ENCODE measurements around the gene TSHZ2. TPM values are rescaled to one million over a fixed set of nuclear protein-coding genes. Genes with fewer than 3 reads are reported as not detected.
A peak's percentile ranks its signal among the peaks of the same experiment; 100 is the strongest.

TSHZ2 gene
- total RNA-seq, 3 donors from 2014 or later: 31.7 to 106 (median 59.6) TPM

DNA sequence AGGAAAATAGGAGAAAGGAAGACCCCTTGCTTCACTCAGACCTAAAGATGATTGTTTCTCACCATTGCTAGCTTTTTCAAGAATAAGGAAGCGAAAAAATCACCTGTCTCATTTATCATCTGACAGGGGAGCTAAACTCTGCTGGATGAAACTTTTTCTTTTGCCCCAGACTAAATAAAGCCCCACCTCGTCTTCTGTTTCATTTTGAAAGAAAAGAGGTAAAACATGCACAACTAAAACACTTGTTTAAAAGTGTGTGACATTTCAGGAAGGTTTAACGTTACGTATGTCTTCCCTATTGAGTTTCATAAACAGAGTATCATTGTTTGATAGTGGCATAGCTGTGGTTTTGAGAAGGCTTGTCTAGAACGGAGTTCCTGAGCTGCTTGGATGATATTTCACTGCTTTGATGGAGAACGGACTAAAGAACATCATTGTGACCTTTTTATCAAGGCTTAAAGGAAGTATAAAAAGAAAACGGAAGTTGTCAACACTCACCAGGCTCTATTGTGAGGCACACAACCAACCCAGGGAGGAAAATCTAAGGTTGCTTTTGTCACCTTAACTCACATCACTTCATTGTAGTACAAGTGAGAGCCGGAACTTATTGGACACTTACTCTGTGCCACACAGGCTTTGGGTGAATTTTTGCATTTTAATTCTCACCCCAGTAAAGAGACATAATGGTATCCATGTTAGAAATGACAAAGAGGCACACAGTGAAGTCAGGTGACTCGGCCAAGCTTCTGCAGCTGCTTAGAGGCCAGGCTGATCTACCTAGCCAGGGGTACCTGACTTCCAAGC, 29.5 kb downstream of the TSHZ2 start:
- no peaks in the 10 kb centered on the region for H3K27me3 ChIP-seq
- peaks cover 0 to 18% of the 10 kb centered on the region in 2 donors for H3K4me1 ChIP-seq
- intact Hi-C loops (cut with DNase I; ENCODE audit: low total_unique reads): no loop called here
- TF ChIP-seq POLR2AphosphoS5 (IDR thresholded peaks at IDR 0.05): peak in 1 of 3 donors; percentile 31
- TF ChIP-seq, protein P1, sequence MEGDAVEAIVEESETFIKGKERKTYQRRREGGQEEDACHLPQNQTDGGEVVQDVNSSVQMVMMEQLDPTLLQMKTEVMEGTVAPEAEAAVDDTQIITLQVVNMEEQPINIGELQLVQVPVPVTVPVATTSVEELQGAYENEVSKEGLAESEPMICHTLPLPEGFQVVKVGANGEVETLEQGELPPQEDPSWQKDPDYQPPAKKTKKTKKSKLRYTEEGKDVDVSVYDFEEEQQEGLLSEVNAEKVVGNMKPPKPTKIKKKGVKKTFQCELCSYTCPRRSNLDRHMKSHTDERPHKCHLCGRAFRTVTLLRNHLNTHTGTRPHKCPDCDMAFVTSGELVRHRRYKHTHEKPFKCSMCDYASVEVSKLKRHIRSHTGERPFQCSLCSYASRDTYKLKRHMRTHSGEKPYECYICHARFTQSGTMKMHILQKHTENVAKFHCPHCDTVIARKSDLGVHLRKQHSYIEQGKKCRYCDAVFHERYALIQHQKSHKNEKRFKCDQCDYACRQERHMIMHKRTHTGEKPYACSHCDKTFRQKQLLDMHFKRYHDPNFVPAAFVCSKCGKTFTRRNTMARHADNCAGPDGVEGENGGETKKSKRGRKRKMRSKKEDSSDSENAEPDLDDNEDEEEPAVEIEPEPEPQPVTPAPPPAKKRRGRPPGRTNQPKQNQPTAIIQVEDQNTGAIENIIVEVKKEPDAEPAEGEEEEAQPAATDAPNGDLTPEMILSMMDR (IDR thresholded peaks at IDR 0.05): no peak
- no peak for TF ChIP-seq POLR2A (IDR thresholded peaks at IDR 0.05)
- H3K27ac ChIP-seq: peak overlapping the region; percentile 90 to 93
- H3K36me3 ChIP-seq: no peaks in the 10 kb centered on the region
- no peak for DNase-seq (ENCODE audit: low spot score in 2 of 2)
- H3K4me3 ChIP-seq: peak overlapping the region in 2 of 3 donors; percentile 3 to 48
- H3K9me3 ChIP-seq: no peaks in the 10 kb centered on the region

DNA sequence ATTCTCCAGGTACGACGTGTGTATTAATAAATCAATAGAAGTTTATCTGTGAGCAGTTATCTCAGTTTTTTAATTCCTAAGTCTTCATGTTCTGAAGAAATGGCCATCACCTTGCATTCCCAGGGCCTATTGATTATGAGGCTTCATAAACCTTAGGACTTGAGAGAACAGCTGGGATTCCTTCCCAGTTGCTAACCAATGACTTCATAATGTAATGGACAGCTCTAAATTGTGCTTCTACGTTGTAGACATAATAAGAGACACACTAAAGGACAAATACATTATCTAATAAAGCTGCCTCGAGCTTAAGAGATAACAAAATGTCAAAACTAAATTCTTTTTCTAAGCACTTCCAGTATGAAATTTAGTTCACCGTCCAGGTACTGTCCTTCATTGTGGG, 30.6 kb downstream of the TSHZ2 start:
- DNase-seq (ENCODE audit: low spot score in 2 of 2): no peak
- intact Hi-C loops (cut with DNase I; ENCODE audit: low total_unique reads): no loop called here
- H3K4me3 ChIP-seq: no peak overlapping the region
- H3K36me3 ChIP-seq: no peaks in the 10 kb centered on the region
- TF ChIP-seq POLR2AphosphoS5 (IDR thresholded peaks at IDR 0.05) (no peak), POLR2A (IDR thresholded peaks at IDR 0.05) (no peak)
- TF ChIP-seq, protein P1 (IDR thresholded peaks at IDR 0.05): no peak
- no peaks in the 10 kb centered on the region for H3K27me3 ChIP-seq
- H3K9me3 ChIP-seq: no peaks in the 10 kb centered on the region
- peak overlapping the region; percentile 61 to 90 for H3K27ac ChIP-seq
- peaks cover 0 to 18% of the 10 kb centered on the region in 2 donors for H3K4me1 ChIP-seq

DNA sequence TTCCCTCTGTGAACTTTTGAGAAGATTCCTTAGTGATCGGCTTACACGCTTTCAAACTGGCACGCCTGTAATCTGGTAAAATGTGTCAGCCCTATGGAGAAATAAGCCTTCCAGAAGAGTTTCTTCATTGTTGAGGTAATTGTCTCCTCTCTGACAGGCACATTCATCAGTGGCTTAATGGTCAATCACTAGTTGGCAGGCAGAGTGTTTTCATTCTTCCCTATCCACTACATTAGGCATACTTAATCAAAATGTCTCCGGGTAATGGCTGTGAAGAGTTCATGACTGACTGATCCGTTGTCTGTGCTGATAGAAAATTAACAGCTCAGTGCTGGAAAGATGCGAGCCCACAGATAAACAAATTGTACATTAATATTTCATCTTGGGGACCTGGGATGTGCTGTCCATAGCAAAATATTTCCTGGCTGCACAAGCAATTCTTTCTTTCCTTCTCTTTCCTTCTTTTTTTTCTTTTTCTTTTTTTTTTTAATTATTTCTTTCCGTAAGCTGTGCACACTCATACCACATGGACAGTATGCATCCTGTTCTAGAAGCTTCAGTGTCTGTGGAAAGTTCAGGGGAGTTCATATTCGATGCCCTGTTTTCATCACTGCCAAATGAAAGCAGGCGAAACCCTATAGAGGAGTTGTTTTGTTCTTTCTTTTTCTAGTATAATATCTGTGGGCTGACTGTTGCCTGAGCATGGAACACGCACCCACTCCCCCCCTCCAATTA, 31.4 kb downstream of the TSHZ2 start:
- Histone ChIP-seq H3K9me3 (no peaks in the 10 kb centered on the region), H3K36me3 (no peaks in the 10 kb centered on the region), H3K27ac (peak overlapping the region; percentile 61 to 90), H3K4me1 (peaks cover 0 to 18% of the 10 kb centered on the region in 2 donors), H3K4me3 (no peak overlapping the region), H3K27me3 (no peaks in the 10 kb centered on the region)
- TF ChIP-seq, protein P1 (IDR thresholded peaks at IDR 0.05): no peak
- no peak for TF ChIP-seq POLR2AphosphoS5 (IDR thresholded peaks at IDR 0.05)
- no peak for TF ChIP-seq POLR2A (IDR thresholded peaks at IDR 0.05)
- no peak for DNase-seq (ENCODE audit: low spot score in 2 of 2)
- intact Hi-C loops (cut with DNase I; ENCODE audit: low total_unique reads): no loop called here

DNA sequence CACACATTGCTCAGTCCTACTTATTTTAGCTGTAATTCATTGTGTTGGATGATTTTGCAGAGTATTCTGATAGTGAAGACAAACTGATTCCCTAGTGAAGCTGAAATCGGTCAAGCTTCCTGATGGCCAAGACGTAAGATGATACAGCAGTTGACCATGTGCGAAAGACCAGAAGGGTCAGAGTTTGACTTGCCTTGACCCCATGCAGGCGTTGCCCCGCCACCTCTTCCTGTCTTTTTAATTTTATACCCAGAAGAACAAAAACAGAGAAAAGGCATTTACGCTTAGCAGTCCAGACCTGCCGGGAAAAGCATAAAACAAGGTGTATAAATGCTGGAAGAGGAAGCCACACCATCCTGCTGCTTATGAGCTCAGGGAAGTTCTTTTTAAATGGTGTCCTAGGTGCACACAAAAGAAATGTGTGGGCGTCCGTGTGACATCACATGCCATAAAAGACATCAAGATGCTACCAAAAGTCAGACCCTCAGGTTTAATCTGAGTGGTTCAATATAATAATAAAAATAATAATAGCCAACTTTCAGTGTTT, 32.2 kb downstream of the TSHZ2 start:
- Histone ChIP-seq H3K4me1 (peaks cover 0 to 18% of the 10 kb centered on the region in 2 donors), H3K4me3 (no peak overlapping the region), H3K27me3 (no peaks in the 10 kb centered on the region), H3K9me3 (no peaks in the 10 kb centered on the region), H3K36me3 (no peaks in the 10 kb centered on the region), H3K27ac (peak overlapping the region; percentile 34 to 90)
- intact Hi-C loops (cut with DNase I; ENCODE audit: low total_unique reads): no loop called here
- TF ChIP-seq, protein P1 (IDR thresholded peaks at IDR 0.05): no peak
- TF ChIP-seq POLR2AphosphoS5 (IDR thresholded peaks at IDR 0.05): peak in 1 of 3 donors; percentile 14
- no peak for TF ChIP-seq POLR2A (IDR thresholded peaks at IDR 0.05)
- DNase-seq (ENCODE audit: low spot score in 2 of 2): no peak

Data from breast epithelium (tissue), 4 donors.